Right lobe of liver (tissue), 6 donors: ENCODE data around the gene ARHGAP30. TPM values are rescaled to one million over a fixed set of nuclear protein-coding genes. Genes with fewer than 3 reads are reported as not detected.

Source experiments
- ATAC-seq, 4 donors: fragments of 200-7000 bp; cut with Tn5 transposase; one replicate each; pipeline ENCODE4 v1.9.1; 2020; ENCODE audit warnings: mild to moderate bottlenecking in 4 of 4, moderate library complexity in 4 of 4
- DNase-seq, 3 donors: peaks; one replicate each; pipeline ENCODE4 v3.0.0-alpha.2; 2020
- H3K27ac ChIP-seq, 3 donors: fragments of 200-600 bp; one replicate each; pipeline ENCODE4 v1.8.0; 2022
- H3K27me3 ChIP-seq, 2 donors: fragments of 200-600 bp; one replicate each; pipeline ENCODE4 v1.8.0; 2022
- H3K36me3 ChIP-seq, 4 donors: fragments of 200-600 bp; sonication (generic) in 1 of 4; one replicate each; pipeline versions ENCODE4 v1.5.1 to v1.8.0; 2017 to 2022; ENCODE audit warnings: control low read depth in 1 of 4
- H3K4me1 ChIP-seq, 4 donors: fragments of 200-600 bp; sonication (generic) in 1 of 4; one replicate each; pipeline versions ENCODE4 v1.5.1 to v1.8.0; 2017 to 2022; ENCODE audit warnings: control low read depth in 1 of 4
- H3K4me3 ChIP-seq, 3 donors: fragments of 200-600 bp; one replicate each; pipeline ENCODE4 v1.8.0; 2022
- H3K9me3 ChIP-seq, 4 donors: fragments of 200-600 bp; sonication (generic) in 1 of 4; one replicate each; pipeline versions ENCODE4 v1.5.1 to v1.8.0; 2017 to 2022; ENCODE audit warnings: control low read depth in 1 of 4
- CTCF ChIP-seq, 4 donors: fragments of 200-600 bp in 3 of 4; fragments of 450-650 bp in 1 of 4; IDR thresholded peaks; one replicate each; pipeline versions ENCODE4 v1.5.1 to v1.8.0; 2016 to 2022; ENCODE audit warnings: antibody characterized with exemption in 4 of 4, mild to moderate bottlenecking in 2 of 4
- POLR2A ChIP-seq: fragments of 450-650 bp; IDR thresholded peaks from one replicate; pipeline ENCODE4 v1.6.1; 2017; ENCODE audit warnings: antibody characterized with exemption, mild to moderate bottlenecking
- WGBS: methylation state at CpG from one replicate; pipeline ENCODE4 v1.1.6; 2018; ENCODE audit warnings: low coverage, low lambda C conversion rate; ENCODE audit not compliant: insufficient coverage; ENCODE audit errors: missing lambda C conversion rate; 5-methylcytosine and 5-hydroxymethylcytosine counted together
- intact Hi-C, 2 donors: fragments of 100-400 bp; cut with DNase I; formaldehyde crosslinking; loops; one replicate each; pipeline versions ENCODE4 v1.11.2 to v1.14.1; 2022
- total RNA-seq, 6 experiments: library from RNA; depleted of rRNA in 2 of 6; stranded (reverse); fragments of >200 nt in 2 of 6; fragmentation: NEBNext Ultra II Directional in 3 of 6; extraction: Animal tissue kit (Norgen Biotek cat#: 25700) in 3 of 6; gene quantifications; one replicate each; pipeline versions ENCODE4 v1.1.0 to v1.2.4, GENCODE V29; 2016 to 2023
- donor health status: DM: no; HTN: yes; CAD: no.
- donor health status: DM: no; HTN: no; CAD: no.
- donor health status: DM: no; HTN: no; CAD: no.
- donor health status: DM: no; HTN: yes; CAD: no.
- donor health status: DM: no; HTN: yes; CAD: no.

The ARHGAP30 gene
- total RNA-seq, 6 experiments from 2014 or later: 2.8 to 7.4 (median 3.6) TPM

- H3K9me3 ChIP-seq: no peaks in the 10 kb centered on the region
- no peak overlapping the region for H3K27ac ChIP-seq
- DNase-seq (no peak), ATAC-seq (no peak)
- H3K36me3 ChIP-seq: no peaks in the 10 kb centered on the region
- H3K27me3 ChIP-seq: no peaks in the 10 kb centered on the region
- intact Hi-C loops: no loop called here
- H3K4me3 ChIP-seq: no peak overlapping the region
- TF ChIP-seq CTCF (IDR thresholded peaks at IDR 0.05): no peak
- H3K4me1 ChIP-seq: peaks cover 0 to 3% (median 0%) of the 10 kb centered on the region in 4 donors
- no CpG with 5 or more reads among the region's 10 CpGs for WGBS
Measured at GRCh38 chr1:161051219-161051618, 18.5 kb downstream of the ARHGAP30 start.

- H3K36me3 ChIP-seq: no peaks in the 10 kb centered on the region
- DNase-seq (no peak), ATAC-seq (no peak)
- TF ChIP-seq CTCF (IDR thresholded peaks at IDR 0.05) (no peak), POLR2A (no peak)
- H3K4me3 ChIP-seq: no peak overlapping the region
- WGBS: no CpG with 5 or more reads among the region's 5 CpGs
- H3K27me3 ChIP-seq: no peaks in the 10 kb centered on the region
- peaks cover 0 to 5% (median 4%) of the 10 kb centered on the region in 4 donors for H3K4me1 ChIP-seq
- intact Hi-C loops: loop anchor here in 1 of 2 donors (10.0 kb wide), 1 partner anchor 54 kb away; no protein-coding TSS in a partner anchor
- H3K27ac ChIP-seq: no peak overlapping the region
- no peaks in the 10 kb centered on the region for H3K9me3 ChIP-seq
Measured at GRCh38 chr1:161048949-161049722, 20.6 kb downstream of the ARHGAP30 start.

- no peak overlapping the region for H3K4me3 ChIP-seq
- H3K36me3 ChIP-seq: peaks cover 0 to 7% (median under 1%) of the 10 kb centered on the region in 4 donors
- WGBS: 100% methylated on average over 1 of the region's 18 CpGs
- no peak for TF ChIP-seq POLR2A
- TF ChIP-seq CTCF (IDR thresholded peaks at IDR 0.05): no peak
- no peak for ATAC-seq
- no peak overlapping the region for H3K27ac ChIP-seq
- H3K27me3 ChIP-seq: no peaks in the 10 kb centered on the region
- H3K9me3 ChIP-seq: no peaks in the 10 kb centered on the region
- intact Hi-C loops: loop anchor here in 1 of 2 donors (10.0 kb wide), 1 partner anchor 53 kb away; no protein-coding TSS in a partner anchor
- peaks cover 0 to 7% (median 4%) of the 10 kb centered on the region in 4 donors for H3K4me1 ChIP-seq
- DNase-seq: no peak
Measured at GRCh38 chr1:161047436-161048420, 22.0 kb downstream of the ARHGAP30 start.

GRCh38 chr1:161046605-161047228 lies 23.0 kb downstream of the ARHGAP30 start:
- Histone ChIP-seq H3K9me3 (no peaks in the 10 kb centered on the region), H3K27ac (peak overlapping the region; percentile 91 to 96 (median 94)), H3K27me3 (no peaks in the 10 kb centered on the region), H3K4me3 (peak overlapping the region; percentile 83 to 94 (median 93)), H3K36me3 (peaks cover 0 to 17% (median 5%) of the 10 kb centered on the region in 4 donors), H3K4me1 (peaks cover 0 to 7% (median 4%) of the 10 kb centered on the region in 4 donors)
- 47% methylated on average over 2 of the region's 2 CpGs for WGBS
- intact Hi-C loops: loop anchor here in 1 of 2 donors (10.0 kb wide), 1 partner anchor 52 kb away; no protein-coding TSS in a partner anchor
- TF ChIP-seq CTCF (IDR thresholded peaks at IDR 0.05) (no peak), POLR2A (no peak)
- ATAC-seq: no peak
- DNase-seq: no peak
